CD4-positive, alpha-beta T cell treated with Interleukin-1 beta for 1 hour (primary cell): ENCODE data around the gene SDC1.

ENCODE experiments used
- DNase-seq, 2 donors: peaks; one replicate each; pipeline ENCODE4 v3.0.0-alpha.2; 2020 to 2022

The SDC1 gene

GRCh38 chr2:20227894-20228505, 3.1 kb upstream of the SDC1 start:
- DNase-seq: no peak

GRCh38 chr2:20226152-20226545, 1.2 kb upstream of the SDC1 start:
- no peak for DNase-seq

- peak in 1 of 2 donors; percentile 17 for DNase-seq
These were observed 593 bp upstream of the SDC1 start for GRCh38 chr2:20225294-20226151.

GRCh38 chr2:20224164-20224715, 690 bp downstream of the SDC1 start:
- DNase-seq: no peak

- DNase-seq: no peak
These were observed 1.3 kb downstream of the SDC1 start for GRCh38 chr2:20223407-20224163.

- no peak for DNase-seq
These were observed 2.0 kb downstream of the SDC1 start for GRCh38 chr2:20222769-20223406.

GRCh38 chr2:20222014-20222768, 2.7 kb downstream of the SDC1 start:
- DNase-seq: no peak

GRCh38 chr2:20221555-20221973, 3.4 kb downstream of the SDC1 start:
- no peak for DNase-seq

GRCh38 chr2:20220806-20221554, 4.0 kb downstream of the SDC1 start:
- no peak for DNase-seq

GRCh38 chr2:20219763-20220380, 5.1 kb downstream of the SDC1 start:
- no peak for DNase-seq

- DNase-seq: no peak
These were observed 6.3 kb downstream of the SDC1 start for GRCh38 chr2:20218331-20219320.

- no peak for DNase-seq
These were observed 7.6 kb downstream of the SDC1 start for GRCh38 chr2:20217041-20217970.

- no peak for DNase-seq
These were observed 8.6 kb downstream of the SDC1 start for GRCh38 chr2:20216130-20217025.

- DNase-seq: no peak
These were observed 9.5 kb downstream of the SDC1 start for GRCh38 chr2:20215183-20216040.

GRCh38 chr2:20214566-20215182, 10.3 kb downstream of the SDC1 start:
- no peak for DNase-seq
